Activated CD8-positive, alpha-beta memory T cell treated with anti-CD3 and anti-CD28 coated beads, Interleukin-2, amount 10 ng/mL, durations not matched to agents 7 days and 5 days (primary cell): ENCODE measurements around the gene LRRC3B. TPM values are rescaled to one million over a fixed set of nuclear protein-coding genes. Genes with fewer than 3 reads are reported as not detected.

Source experiments
- ATAC-seq: fragments of 150-1000 bp; cut with Tn5 transposase; one replicate; pipeline ENCODE4 v1.10.0; 2021; ENCODE audit warnings: moderate library complexity
- CTCF ChIA-PET: fragments of 350-600 bp; sonication (Branson Sonifier 250); formaldehyde crosslinking; loops from one replicate; lab custom pipeline; 2021; ENCODE audit warnings: antibody characterized with exemption; lab: Charles Lee
- DNase-seq: peaks from one replicate; pipeline ENCODE4 v3.0.0-alpha.2; 2020
- H3K27ac Mint-ChIP-seq: one replicate; pipeline ENCODE4 v1.8.0; 2021; ENCODE audit warnings: mild to moderate bottlenecking, mixed read lengths
- H3K27me3 Mint-ChIP-seq: one replicate; pipeline ENCODE4 v1.8.0; 2021; ENCODE audit warnings: mixed read lengths
- H3K36me3 Mint-ChIP-seq: one replicate; pipeline ENCODE4 v1.8.0; 2021; ENCODE audit warnings: mild to moderate bottlenecking, mixed read lengths
- H3K4me1 Mint-ChIP-seq: one replicate; pipeline ENCODE4 v1.8.0; 2021; ENCODE audit warnings: mixed read lengths
- H3K4me3 Mint-ChIP-seq: one replicate; pipeline ENCODE4 v1.8.0; 2021; ENCODE audit warnings: mild to moderate bottlenecking, moderate library complexity, mixed read lengths
- H3K9me3 Mint-ChIP-seq: one replicate; pipeline ENCODE4 v1.8.0; 2022; ENCODE audit warnings: low read depth, mixed read lengths
- total RNA-seq, 2 experiments: library from RNA; stranded (reverse); gene quantifications; one replicate each; pipeline ENCODE4 v1.2.3, GENCODE V29; 2021

Gene LRRC3B
- total RNA-seq, 2 experiments from 2014 or later: not detected

DNA sequence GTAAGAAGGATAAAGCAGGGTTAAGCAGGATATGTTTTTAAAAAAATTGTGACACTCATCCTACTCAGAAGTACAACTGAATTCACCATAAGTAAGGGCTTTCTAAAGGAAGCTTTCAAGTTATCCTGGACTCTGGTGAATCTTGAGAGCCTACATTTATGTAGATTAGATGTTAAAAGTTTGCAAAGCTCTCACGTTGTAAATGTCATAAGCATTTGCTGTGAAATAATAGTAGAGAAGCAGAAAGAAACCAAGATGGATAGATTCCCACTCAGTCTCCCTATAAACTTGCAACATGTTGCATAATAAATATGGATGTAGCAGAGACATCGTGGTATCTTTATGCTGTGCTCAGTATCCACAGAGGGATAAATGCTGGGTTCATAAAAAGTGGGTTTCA lies 77.0 kb downstream of the LRRC3B start:
- no peak overlapping the region for H3K27ac Mint-ChIP-seq
- H3K36me3 Mint-ChIP-seq: no peaks in the 10 kb centered on the region
- H3K4me3 Mint-ChIP-seq: no peak overlapping the region
- no peaks in the 10 kb centered on the region for H3K9me3 Mint-ChIP-seq
- H3K4me1 Mint-ChIP-seq: no peaks in the 10 kb centered on the region
- ATAC-seq: no peak
- DNase-seq: no peak
- CTCF ChIA-PET: no interaction called here
- no peaks in the 10 kb centered on the region for H3K27me3 Mint-ChIP-seq

DNA sequence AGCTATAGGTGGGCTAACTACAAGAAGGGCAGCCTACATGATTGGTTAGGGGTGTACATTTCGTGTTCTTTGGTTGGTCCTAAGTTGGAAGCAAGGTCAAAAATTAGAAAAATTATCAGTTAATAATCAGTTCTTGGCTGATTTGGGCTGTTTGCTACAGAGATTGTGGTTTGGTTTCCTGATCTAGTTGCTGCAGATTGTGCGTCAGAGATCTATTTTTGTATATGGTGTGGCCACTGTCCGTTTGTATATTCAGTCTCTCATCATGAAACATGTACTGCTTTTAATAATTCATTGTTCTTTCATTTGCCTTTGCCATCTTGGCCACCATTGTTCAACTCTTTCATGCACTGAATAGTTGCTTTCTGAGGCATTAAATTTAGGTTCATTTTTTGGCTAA lies 80.9 kb downstream of the LRRC3B start:
- CTCF ChIA-PET: no interaction called here
- Mint-ChIP-seq H3K27ac (no peak overlapping the region), H3K4me1 (no peaks in the 10 kb centered on the region), H3K9me3 (no peaks in the 10 kb centered on the region), H3K36me3 (no peaks in the 10 kb centered on the region), H3K4me3 (no peak overlapping the region), H3K27me3 (no peaks in the 10 kb centered on the region)
- DNase-seq (no peak), ATAC-seq (no peak)

DNA sequence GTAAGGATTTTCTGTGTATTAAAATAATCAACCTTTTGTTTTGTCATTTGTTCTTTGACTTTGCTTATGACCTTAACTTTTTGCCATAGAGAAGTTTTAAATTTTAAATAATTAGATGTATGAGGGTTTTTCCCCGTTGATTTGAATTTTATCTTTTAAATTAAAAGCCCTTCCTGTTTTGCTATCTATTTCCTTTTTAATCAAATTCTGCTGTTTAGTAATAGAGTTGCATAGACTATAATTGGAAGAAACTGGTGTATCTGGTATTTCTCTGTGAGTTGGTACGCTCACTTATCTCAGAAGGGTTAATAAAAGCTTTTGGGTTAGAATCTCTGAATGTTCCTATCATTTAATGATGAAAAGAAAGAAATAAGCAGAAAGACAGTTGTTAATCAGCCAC lies 82.2 kb downstream of the LRRC3B start:
- H3K4me1 Mint-ChIP-seq: no peaks in the 10 kb centered on the region
- no peaks in the 10 kb centered on the region for H3K36me3 Mint-ChIP-seq
- no peak overlapping the region for H3K4me3 Mint-ChIP-seq

DNA sequence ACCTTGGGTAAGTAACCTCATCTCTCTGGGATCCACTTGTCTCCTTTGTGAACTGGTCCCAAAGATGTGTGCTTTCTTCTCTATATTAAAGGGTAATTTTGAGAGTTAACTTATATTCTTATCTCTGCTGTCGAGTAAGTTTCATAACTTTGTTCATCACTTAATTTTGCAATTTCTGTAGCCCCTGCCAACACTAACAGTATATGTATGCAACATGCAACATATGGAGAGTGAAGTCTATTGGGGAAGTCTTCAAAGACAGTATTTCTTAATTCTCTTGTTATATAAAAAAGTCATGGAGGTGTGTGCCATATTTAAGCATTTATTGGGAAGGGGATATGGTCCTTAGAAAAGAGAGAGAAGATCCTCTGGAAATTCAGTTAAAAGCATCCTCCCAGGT lies 85.9 kb downstream of the LRRC3B start:
- Mint-ChIP-seq H3K27me3 (no peaks in the 10 kb centered on the region), H3K4me1 (no peaks in the 10 kb centered on the region), H3K9me3 (no peaks in the 10 kb centered on the region), H3K4me3 (no peak overlapping the region), H3K27ac (no peak overlapping the region), H3K36me3 (no peaks in the 10 kb centered on the region)
- CTCF ChIA-PET: no interaction called here
- DNase-seq: no peak
- ATAC-seq: no peak

More for the DNA sequence above, 82.2 kb downstream of the LRRC3B start:
- DNase-seq (no peak), ATAC-seq (no peak)
- Mint-ChIP-seq H3K27ac (no peak overlapping the region), H3K9me3 (no peaks in the 10 kb centered on the region), H3K27me3 (no peaks in the 10 kb centered on the region)
- CTCF ChIA-PET: no interaction called here

DNA sequence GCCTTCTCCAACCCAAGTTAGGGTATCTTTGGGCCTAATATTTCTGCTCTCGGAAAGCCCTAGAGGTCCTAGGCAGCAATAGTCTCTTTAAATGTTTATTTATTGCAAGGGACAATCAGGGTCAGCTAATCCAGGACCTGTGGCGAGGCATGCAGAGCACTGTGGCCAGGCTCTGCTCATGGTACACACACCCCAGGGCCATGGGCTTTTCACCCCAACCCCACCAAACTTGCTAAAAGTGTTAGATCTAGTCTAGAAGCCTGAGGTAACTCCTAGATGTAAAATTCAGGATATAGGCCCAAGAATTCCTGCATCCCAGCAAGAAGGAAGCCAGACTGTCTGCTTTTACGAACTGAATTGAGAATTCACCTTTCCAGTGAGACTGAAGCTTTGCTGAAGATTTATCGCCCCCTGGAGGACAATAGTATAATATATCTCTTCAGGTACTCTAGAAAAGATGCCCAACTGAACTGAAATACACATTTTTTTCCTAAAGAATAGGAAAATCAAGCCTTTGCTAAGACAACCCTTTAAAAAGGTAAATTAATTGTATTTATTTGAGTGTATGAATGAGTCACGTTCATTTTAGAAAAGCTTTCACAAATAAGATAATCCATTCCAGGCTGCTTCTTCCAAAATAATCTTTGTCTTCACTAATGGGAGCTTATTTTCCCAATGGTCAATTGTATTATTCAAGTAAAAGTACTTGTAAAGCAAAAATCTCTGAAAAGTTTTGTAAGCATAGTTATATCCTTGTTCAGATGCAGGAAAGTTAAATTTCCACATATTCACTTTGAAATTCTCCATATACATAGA lies 89.8 kb downstream of the LRRC3B start:
- no peaks in the 10 kb centered on the region for H3K27me3 Mint-ChIP-seq
- no peaks in the 10 kb centered on the region for H3K9me3 Mint-ChIP-seq
- DNase-seq (no peak), ATAC-seq (no peak)
- no peak overlapping the region for H3K27ac Mint-ChIP-seq
- H3K4me3 Mint-ChIP-seq: no peak overlapping the region
- H3K36me3 Mint-ChIP-seq: no peaks in the 10 kb centered on the region
- no peaks in the 10 kb centered on the region for H3K4me1 Mint-ChIP-seq
- CTCF ChIA-PET: interaction anchor here (0.9 to 1.5 kb wide), 2 partner anchors 16 to 1062 kb away, joined by 3 read pairs; no protein-coding TSS in a partner anchor

DNA sequence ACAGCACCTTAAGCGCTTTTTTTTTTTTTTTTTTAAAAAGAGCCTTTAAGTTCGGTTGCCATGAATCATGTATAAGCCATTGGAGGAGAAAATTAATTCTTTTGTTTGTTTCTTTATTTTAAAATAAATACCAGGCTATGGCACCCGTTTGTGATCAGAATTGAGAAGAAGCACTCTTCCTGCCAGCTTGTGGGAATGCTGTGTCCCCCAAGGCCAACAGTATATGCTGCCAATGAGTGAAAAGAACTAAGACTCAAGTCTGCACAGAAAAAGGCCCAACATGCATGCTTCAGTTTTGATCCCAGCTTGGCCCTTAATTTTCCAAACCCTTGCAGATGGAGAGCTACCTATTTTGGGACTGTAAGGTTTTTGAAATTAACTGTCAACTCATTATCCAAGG lies 90.5 kb downstream of the LRRC3B start:
- CTCF ChIA-PET: interaction anchor here (0.9 to 1.5 kb wide), 2 partner anchors 15 to 1063 kb away, joined by 3 read pairs; no protein-coding TSS in a partner anchor
- Mint-ChIP-seq H3K27me3 (no peaks in the 10 kb centered on the region), H3K4me3 (no peak overlapping the region), H3K27ac (no peak overlapping the region), H3K9me3 (no peaks in the 10 kb centered on the region), H3K36me3 (no peaks in the 10 kb centered on the region), H3K4me1 (no peaks in the 10 kb centered on the region)
- DNase-seq (no peak), ATAC-seq (no peak)

DNA sequence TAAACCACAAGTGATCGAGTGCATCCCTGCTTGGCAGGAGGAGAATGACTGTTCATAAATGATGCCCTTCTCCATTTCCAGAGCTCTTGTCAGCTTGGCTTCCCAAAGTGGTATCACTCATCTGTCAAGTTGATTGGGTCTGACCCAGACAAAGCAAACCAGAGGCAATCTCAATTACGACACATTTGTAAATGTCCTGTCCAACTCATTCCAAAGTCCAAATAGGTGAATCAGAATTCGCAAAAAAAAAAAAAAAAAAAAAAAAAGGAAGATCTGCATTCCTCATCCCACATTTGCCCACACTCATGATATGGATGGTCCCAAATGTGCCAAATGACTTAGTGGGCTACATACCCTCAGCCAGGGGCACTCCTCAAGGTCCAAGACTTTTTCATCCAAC lies 91.9 kb downstream of the LRRC3B start:
- no peak overlapping the region for H3K4me3 Mint-ChIP-seq
- H3K27me3 Mint-ChIP-seq: no peaks in the 10 kb centered on the region
- DNase-seq: no peak
- no peaks in the 10 kb centered on the region for H3K4me1 Mint-ChIP-seq
- no peaks in the 10 kb centered on the region for H3K36me3 Mint-ChIP-seq
- CTCF ChIA-PET: no interaction called here
- H3K27ac Mint-ChIP-seq: no peak overlapping the region
- H3K9me3 Mint-ChIP-seq: no peaks in the 10 kb centered on the region
- ATAC-seq: no peak

DNA sequence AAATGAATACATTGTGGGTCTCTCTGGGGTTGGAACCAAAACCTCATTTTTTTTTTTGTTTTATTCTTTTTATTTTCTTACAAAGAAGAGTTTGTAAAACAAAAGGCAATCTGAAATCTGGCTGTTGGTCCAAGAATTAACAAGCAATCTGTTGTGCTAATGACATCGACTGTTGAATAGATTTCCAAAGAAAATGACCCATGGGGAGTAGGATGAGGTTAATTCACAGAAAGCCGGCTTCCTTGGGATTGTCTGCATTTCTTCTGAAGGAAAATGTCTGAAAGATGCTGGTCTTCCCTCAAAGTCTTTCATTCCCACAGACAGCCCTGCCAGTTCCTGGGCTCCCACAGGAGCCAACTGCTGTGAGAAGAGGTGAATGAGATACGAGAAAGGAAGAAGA lies 92.9 kb downstream of the LRRC3B start:
- DNase-seq (no peak), ATAC-seq (no peak)
- no peaks in the 10 kb centered on the region for H3K9me3 Mint-ChIP-seq
- H3K27ac Mint-ChIP-seq: no peak overlapping the region
- no peaks in the 10 kb centered on the region for H3K27me3 Mint-ChIP-seq
- H3K36me3 Mint-ChIP-seq: no peaks in the 10 kb centered on the region
- H3K4me1 Mint-ChIP-seq: no peaks in the 10 kb centered on the region
- CTCF ChIA-PET: no interaction called here
- H3K4me3 Mint-ChIP-seq: no peak overlapping the region

DNA sequence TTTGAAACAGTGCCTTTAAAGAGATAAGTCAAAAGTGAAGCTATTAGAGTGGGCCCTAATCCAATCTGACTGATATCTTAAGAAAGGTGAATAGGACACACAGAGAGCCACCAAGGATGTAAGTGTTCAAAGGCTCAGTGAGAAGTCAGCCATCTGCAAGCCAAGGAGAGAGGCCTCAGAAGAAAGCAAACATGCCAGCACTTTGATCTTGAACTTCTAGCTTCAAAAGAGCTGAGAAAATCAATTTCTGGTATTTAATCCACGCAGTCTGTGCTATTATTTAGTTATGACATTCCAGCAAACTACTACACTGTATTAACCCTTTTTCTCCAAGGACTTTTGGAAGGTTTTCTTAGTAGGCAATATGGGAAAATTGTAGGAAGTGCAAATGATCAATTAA lies 95.7 kb downstream of the LRRC3B start:
- Mint-ChIP-seq H3K36me3 (no peaks in the 10 kb centered on the region), H3K9me3 (no peaks in the 10 kb centered on the region), H3K4me1 (no peaks in the 10 kb centered on the region), H3K4me3 (no peak overlapping the region), H3K27me3 (no peaks in the 10 kb centered on the region), H3K27ac (no peak overlapping the region)
- DNase-seq: no peak
- no peak for ATAC-seq
- CTCF ChIA-PET: no interaction called here

DNA sequence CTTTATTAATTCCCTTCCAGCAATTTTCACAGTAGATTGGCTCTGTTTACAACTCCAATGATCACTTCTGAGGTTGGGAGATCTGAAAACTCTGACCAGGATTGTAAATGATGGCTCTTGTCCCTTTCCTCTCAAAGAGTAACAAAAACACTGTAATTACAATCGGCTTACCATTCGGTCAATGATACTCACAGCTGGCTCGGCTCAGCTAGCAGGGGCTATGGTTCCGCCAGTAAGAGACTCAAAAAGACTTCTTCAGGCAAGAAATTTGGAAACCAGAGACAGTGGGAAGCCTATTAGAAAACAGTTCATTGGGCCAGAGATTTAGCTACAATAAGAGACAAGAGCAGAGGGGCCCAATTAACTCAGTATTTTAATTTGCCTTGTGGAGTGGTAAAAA lies 96.6 kb downstream of the LRRC3B start:
- CTCF ChIA-PET: no interaction called here
- no peaks in the 10 kb centered on the region for H3K36me3 Mint-ChIP-seq
- ATAC-seq (no peak), DNase-seq (no peak)
- no peak overlapping the region for H3K4me3 Mint-ChIP-seq
- no peaks in the 10 kb centered on the region for H3K27me3 Mint-ChIP-seq
- no peak overlapping the region for H3K27ac Mint-ChIP-seq
- no peaks in the 10 kb centered on the region for H3K9me3 Mint-ChIP-seq
- H3K4me1 Mint-ChIP-seq: no peaks in the 10 kb centered on the region

DNA sequence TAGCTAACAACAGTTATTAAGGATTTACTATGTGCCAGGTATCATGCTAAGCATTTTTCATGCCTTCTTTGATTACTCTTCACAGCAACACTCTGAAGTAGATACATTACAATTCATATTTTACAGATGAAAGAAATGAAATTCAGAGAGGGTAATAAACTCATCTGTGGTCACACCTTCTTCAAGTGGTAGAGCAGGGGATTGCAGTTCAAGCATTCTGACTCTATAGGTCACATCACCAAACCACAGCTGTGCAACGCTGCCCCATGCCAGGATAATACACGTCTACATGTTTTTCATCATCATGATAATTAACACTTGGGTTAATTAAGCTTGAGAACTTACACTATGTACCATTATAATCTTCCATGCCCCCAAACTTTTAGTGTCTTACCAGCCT lies 98.5 kb downstream of the LRRC3B start:
- H3K4me1 Mint-ChIP-seq: no peaks in the 10 kb centered on the region
- no peak overlapping the region for H3K27ac Mint-ChIP-seq
- ATAC-seq (no peak), DNase-seq (no peak)
- CTCF ChIA-PET: no interaction called here
- no peak overlapping the region for H3K4me3 Mint-ChIP-seq
- no peaks in the 10 kb centered on the region for H3K27me3 Mint-ChIP-seq
- no peaks in the 10 kb centered on the region for H3K9me3 Mint-ChIP-seq
- H3K36me3 Mint-ChIP-seq: no peaks in the 10 kb centered on the region

DNA sequence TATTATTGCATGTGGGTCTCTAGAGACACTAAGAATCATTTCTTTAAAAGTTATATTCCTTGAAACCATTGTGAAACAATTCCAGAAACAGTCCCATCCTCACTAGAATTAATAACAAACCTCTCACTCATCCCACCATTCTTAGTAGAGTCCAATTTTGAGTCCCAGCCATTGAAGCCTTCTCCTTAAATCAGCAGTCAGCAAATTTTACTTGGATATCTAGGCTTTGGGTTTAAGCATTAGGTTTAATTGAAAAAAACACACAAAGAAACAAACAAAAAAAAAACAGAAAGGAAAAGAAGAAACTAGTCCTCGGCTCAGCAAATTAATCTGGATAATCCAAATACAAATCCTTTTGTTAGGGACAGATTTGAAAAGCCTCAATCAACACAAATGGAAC lies 109.3 kb downstream of the LRRC3B start:
- no peak overlapping the region for H3K27ac Mint-ChIP-seq
- CTCF ChIA-PET: no interaction called here

DNA sequence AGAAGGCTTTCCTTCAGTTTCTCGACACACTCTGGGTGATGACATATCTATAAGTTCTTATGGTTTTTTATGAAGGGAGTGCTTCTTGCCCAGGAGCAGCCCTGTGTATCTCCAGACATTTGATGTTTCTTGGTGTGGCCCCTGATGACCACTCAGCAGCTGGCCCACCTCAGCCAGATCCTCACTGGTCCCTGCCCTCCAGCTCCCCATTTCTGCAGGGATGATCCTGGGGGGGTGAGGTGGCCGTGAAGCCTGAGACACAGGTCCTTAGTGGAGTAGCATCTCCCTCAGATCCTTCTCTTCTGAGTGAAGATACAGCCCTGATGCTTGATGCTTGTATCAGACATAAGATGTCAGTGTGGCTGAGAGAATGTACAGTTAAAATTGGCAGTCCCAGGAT lies 127.7 kb downstream of the LRRC3B start:
- DNase-seq (no peak), ATAC-seq (no peak)
- no peaks in the 10 kb centered on the region for H3K36me3 Mint-ChIP-seq
- H3K27me3 Mint-ChIP-seq: no peaks in the 10 kb centered on the region
- no peaks in the 10 kb centered on the region for H3K9me3 Mint-ChIP-seq
- no peak overlapping the region for H3K4me3 Mint-ChIP-seq
- no peaks in the 10 kb centered on the region for H3K4me1 Mint-ChIP-seq
- H3K27ac Mint-ChIP-seq: no peak overlapping the region
- CTCF ChIA-PET: no interaction called here

More for the DNA sequence above, 109.3 kb downstream of the LRRC3B start:
- Mint-ChIP-seq H3K36me3 (no peaks in the 10 kb centered on the region), H3K27me3 (no peaks in the 10 kb centered on the region), H3K9me3 (no peaks in the 10 kb centered on the region), H3K4me1 (no peaks in the 10 kb centered on the region), H3K4me3 (no peak overlapping the region)
- DNase-seq: no peak
- no peak for ATAC-seq

DNA sequence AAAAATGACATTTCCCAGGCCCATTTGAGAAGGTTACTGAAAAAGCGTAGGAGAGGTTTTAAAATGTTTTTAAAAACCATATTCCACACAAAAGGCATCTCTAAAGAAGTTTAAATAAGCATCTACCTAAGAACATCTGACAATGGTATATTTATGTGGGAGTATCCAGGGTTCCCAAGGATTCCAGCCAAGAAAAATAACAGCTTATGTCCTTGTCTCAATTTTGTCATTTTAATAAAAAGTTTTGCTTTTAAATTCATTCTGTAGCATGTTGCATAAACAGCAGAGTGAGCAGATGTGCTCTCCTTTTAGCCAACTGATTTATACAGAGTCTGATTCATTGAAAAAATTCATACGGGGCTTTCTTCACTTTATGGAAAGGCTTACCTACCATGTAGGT lies 129.9 kb downstream of the LRRC3B start:
- Mint-ChIP-seq H3K9me3 (no peaks in the 10 kb centered on the region), H3K4me3 (no peak overlapping the region), H3K27ac (no peak overlapping the region), H3K36me3 (no peaks in the 10 kb centered on the region), H3K27me3 (no peaks in the 10 kb centered on the region), H3K4me1 (no peaks in the 10 kb centered on the region)
- DNase-seq (no peak), ATAC-seq (no peak)
- CTCF ChIA-PET: no interaction called here
